Cardiac fibroblast (primary cell): ENCODE measurements around the gene PRRG3.

Experiments
- DNase-seq, 2 donors: peaks; one replicate each; pipeline versions ENCODE4 v3.0.0 to v3.0.0-alpha.2; 2010; ENCODE audit warnings: low read depth in 2 of 2
- H3K4me3 ChIP-seq, 2 donors: replicated peaks in 1 of 2; 1 replicate in 1 of 2; 2 replicates in 1 of 2; pipeline ENCODE4 v1.5.1; 2011; ENCODE audit warnings: low read depth in 2 of 2, low read length in 2 of 2, mild to moderate bottlenecking in 2 of 2, moderate library complexity in 1 of 2
- TF ChIP-seq, protein P1 (sequence below): IDR thresholded peaks from one replicate; pipeline ENCODE4 v1.5.1; 2011; ENCODE audit warnings: low read depth, mild to moderate bottlenecking, low read length, inconsistent platforms

PRRG3 gene

DNA sequence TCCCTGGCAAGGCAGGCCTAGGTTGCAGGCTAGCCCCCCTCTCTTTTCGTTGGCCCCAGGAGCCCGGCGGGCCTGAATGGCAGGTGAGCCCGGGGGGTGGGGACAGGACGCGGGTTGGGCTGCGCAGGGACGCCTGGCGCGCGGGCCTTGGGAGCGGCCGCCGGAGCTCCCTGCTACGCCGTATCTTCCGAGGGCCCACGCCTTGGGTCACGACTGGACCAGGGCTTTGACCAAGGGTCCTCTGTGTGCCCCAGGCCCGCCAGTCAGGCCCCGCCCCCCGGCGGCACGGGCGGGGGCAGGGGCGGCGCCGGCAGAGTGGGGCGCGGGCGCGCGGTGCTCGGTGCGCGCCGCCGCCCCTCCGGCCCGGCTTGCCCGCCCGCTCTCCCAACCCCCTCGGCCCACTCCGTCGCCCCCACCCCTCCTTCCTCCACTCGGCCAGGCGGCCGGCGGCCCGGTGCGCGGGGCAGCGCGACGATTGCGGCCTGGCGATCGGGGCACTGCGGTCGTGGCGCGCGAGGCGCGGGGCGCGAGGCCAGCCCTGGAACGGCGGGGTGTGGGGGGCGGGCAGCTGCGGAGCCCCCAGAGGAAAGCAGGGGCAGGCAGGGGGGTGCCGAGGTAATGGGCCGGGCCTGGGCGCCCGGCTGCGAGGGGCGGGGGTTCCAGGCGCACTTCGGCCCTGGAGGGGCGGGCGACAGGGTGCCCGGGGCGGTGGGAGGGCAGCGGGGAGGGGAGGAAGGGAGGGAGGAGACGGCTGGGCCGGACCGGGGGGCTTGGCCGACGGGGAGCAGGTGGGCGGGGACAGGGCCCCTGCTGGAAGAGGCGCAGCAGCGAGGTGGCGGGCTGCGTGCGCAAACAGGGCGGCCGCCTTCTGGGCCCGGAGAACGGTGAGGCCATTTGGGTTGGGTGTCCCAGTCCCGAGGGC, at the start of gene PRRG3:
PRRG3 (plus strand) TSS at position 798 of the 922 bp plus-strand sequence. CDS start 3,357 bp downstream, outside the sequence.
- no peak for DNase-seq
- TF ChIP-seq, protein P1, sequence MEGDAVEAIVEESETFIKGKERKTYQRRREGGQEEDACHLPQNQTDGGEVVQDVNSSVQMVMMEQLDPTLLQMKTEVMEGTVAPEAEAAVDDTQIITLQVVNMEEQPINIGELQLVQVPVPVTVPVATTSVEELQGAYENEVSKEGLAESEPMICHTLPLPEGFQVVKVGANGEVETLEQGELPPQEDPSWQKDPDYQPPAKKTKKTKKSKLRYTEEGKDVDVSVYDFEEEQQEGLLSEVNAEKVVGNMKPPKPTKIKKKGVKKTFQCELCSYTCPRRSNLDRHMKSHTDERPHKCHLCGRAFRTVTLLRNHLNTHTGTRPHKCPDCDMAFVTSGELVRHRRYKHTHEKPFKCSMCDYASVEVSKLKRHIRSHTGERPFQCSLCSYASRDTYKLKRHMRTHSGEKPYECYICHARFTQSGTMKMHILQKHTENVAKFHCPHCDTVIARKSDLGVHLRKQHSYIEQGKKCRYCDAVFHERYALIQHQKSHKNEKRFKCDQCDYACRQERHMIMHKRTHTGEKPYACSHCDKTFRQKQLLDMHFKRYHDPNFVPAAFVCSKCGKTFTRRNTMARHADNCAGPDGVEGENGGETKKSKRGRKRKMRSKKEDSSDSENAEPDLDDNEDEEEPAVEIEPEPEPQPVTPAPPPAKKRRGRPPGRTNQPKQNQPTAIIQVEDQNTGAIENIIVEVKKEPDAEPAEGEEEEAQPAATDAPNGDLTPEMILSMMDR, result no peak
- no peak within 1 kb of the TSS for H3K4me3 ChIP-seq

DNA sequence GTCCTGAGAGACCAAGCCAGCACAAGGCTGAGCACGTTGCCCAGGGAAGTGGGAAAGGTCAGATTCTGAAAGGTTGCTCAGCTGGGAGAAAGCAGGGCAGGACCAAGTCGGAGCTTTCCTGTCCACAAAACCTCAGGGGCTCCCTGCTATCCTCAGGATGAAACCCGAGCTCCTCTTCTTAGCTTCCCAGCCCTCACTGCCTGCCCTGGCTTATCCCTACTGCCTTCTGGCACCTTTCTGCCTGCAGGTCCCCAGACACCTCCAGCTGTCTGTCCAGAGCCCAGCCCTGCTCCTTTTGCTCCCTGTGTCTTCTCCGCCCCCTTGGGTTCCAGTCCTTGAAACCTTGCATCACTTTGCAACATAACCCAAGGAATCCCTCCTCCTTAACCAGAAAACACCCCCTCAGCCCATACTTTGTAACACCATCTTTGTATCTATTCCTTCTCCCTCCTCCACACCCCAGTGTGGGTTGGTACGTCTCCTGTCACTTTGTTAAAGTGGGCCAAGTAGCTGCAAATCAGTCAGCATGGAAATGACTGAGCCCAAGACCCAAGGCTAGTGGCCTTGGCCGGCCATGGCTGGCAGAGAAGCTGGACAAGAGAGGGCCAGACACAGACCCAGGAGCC, 20.0 kb upstream of the PRRG3 start:
- H3K4me3 ChIP-seq, result no peak overlapping the region
- no peak for DNase-seq
- TF ChIP-seq, protein P1, result no peak

DNA sequence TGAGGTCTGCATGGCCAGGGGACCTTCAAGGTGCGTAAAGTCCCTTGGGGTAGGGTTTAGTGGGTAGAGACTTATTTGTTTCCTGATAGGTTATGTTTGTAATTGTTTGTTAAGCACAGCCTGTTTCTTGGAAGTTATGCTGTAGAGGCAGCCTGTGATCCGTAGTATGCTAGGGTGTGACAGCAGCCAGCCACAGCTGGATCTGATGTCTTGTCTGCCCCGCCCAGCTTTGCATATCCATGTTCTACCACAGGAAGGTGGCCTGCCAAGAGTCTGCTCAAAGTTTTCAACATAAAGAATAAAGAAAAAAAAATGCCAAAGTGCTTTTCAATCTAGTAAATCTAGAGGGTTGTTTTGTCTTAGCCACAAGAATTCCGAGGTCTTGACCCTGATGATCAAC, 19.1 kb upstream of the PRRG3 start:
- DNase-seq, result no peak
- TF ChIP-seq, protein P1, result no peak
- H3K4me3 ChIP-seq, result no peak overlapping the region

DNA sequence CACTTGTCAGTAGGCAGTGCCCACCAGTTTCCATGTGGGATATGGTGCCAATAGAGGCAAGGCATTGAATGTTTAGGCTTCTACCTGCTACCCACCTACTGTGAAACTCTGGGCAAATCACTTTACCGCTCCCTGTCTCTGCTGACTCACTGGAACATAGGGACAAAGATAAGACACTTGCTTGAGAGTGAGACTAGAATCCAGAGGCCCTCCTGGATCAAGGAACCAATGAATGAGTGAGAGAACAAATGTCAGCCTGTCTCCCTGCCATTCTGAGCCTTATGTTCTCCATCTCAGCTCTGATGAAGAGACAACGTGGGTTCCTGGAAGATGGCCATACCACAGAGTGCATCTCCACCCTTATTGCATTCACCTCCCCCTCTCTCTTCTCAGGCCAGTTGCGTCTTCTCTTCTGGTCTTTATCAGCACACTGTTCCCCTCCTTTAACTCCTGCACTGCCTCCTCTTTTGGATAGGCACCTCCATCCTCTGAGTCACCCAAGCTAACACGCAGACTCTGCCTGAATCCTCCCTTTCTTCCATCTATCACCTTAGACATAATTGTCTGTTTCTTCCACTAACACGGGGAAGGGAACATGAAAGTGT, 15.4 kb upstream of the PRRG3 start:
- TF ChIP-seq, protein P1, result no peak
- no peak overlapping the region for H3K4me3 ChIP-seq
- no peak for DNase-seq

DNA sequence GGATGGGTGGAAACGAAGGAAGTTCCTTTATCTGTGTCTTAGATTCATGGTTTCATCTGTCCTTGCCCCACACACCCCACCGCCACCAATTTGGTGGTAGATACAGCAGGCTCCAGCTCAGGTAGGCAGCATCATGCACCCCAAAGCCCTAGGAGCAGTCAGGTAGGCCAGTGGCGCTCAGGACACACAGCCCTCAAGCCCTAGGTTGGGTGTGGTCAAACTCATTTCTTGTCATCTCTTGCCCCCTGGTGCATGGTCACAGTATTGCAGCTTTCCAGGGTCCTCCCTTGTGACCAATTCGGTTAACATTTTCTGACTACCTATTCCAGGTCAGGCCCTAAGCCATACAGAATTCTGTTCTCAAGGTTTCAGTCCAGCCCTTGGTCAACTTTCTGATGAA, 14.5 kb upstream of the PRRG3 start:
- H3K4me3 ChIP-seq, result no peak overlapping the region
- TF ChIP-seq, protein P1, result peak; percentile 39
- peak; percentile 7 to 10 for DNase-seq

DNA sequence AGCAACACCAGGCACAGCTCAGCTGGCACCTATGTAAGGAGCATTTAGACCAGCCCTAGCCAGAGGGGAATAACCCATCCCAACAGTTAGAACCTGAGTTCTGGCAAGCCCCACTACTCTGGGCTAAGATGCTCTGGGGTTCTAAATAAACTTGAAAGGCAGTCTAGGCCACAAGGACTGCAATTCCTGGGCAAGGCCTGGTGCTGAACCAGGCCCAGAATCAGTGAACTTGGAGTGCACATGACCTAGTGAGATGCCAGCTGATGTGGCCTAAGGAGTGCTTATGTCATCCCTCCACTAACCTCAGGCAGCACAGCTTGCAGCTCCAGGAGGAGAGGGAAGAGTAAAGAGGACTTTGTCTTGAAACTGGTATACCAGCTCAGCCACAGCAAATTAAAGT, 7.6 kb upstream of the PRRG3 start:
- H3K4me3 ChIP-seq, result no peak overlapping the region
- no peak for DNase-seq
- TF ChIP-seq, protein P1, result no peak
